ENCODE results near the gene WDR1. TPM values are rescaled to one million over a fixed set of nuclear protein-coding genes. Genes with fewer than 3 reads are reported as not detected.

Gene WDR1
- total and polyA plus RNA-seq, 2 donors (not counting 3 experiments of a cell fraction or from before 2014, with no cell fraction given): 590 to 660 TPM

DNA sequence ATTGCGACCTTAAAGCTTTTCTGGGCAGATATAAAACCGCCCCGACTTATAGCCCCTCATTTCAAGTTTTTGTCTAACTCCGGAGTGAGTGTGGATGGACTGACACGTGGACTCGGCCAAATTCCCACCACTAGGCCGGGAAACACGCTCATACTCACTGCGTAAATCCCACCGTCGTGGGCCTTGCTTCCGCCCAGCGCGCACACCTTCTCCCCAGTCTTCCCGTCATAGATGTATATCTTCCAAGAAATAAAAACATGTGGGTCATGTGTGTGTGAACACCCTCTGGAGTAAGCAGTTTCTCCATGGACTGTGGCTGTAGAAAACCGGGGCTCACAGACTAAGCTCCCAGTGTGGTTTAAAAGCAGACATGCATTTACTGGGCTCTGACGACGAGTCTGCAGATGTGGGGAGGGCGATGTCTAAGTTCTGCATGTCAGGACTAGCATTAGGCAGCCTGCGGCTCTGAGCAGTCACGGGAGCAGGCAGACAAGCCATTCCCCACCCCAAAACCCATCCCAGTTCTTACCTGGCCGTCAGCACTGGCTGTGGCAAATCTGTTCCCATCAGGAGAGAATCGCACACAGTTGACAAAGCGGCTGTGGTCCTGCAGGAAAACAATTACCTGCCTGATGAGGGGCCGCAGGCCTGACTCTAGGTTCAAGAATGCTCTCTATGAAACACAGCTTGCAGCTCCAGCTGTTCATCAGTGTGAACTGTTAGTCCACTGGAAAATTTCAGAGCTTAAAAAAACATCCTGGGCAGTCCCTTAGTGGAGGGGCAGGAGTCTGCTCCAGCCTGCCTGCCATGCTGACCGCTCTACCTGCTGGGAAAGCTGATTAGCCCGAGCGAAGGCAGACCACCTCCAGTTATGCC is 28.2 kb downstream of the WDR1 start:
- Histone ChIP-seq H2AFZ (ENCODE audit: low read depth, low read length) (no peak overlapping the region), H3K9me3 (replicated peaks; ENCODE audit: control insufficient read depth, insufficient read depth, low read length) (no peaks in the 10 kb centered on the region), H3K36me3 (ENCODE audit: control insufficient read depth in 2 of 2, extremely low read depth in 1 of 2, insufficient read depth in 2 of 2, low read length in 2 of 2) (peaks cover 30 to 82% of the 10 kb centered on the region in 2 experiments), H3K4me3 (replicated peaks in 1 of 3; ENCODE audit: insufficient read depth in 1 of 3, low read depth in 1 of 3, low read length in 3 of 3) (no peak overlapping the region), H4K20me1 (replicated peaks; ENCODE audit: control insufficient read depth, extremely low read depth, insufficient read depth, low read length) (no peaks in the 10 kb centered on the region), H3K4me1 (ENCODE audit: control insufficient read depth, extremely low read depth, insufficient read depth, low read length) (peaks cover 33% of the 10 kb centered on the region), H3K79me2 (ENCODE audit: control insufficient read depth, insufficient read depth, low read length) (peaks cover 94% of the 10 kb centered on the region), H3K27me3 (ENCODE audit: control insufficient read depth in 2 of 2, insufficient read depth in 2 of 2, low read length in 2 of 2) (no peaks in the 10 kb centered on the region), H3K9ac (replicated peaks; ENCODE audit: extremely low read depth, insufficient read depth, low read length) (no peak overlapping the region), H3K4me2 (ENCODE audit: insufficient read depth, low read length) (no peak overlapping the region), H3K9me1 (replicated peaks; ENCODE audit: control insufficient read depth, extremely low read depth, insufficient read depth, low read length) (no peaks in the 10 kb centered on the region), H3K27ac (ENCODE audit: insufficient read depth, low read depth, low read length) (peak overlapping the region; percentile 43)
- TF ChIP-seq EZH2 (IDR thresholded peaks at IDR 0.05; ENCODE audit: borderline replicate concordance, low read depth, low read length, severe bottlenecking): no peak
- TF ChIP-seq GATA2 (IDR thresholded peaks at IDR 0.05; ENCODE audit: insufficient read depth, insufficient read length, low read depth, low read length): no peak
- no peak for TF ChIP-seq MYC (IDR thresholded peaks at IDR 0.05; ENCODE audit: low read depth, low read length)
- TSS peak; percentile 13 for BruUV-seq (replicated peaks)
- dilution Hi-C loops (cut with MboI; ENCODE audit: extremely low pct_ligation_motif_present, low sequenced_read_pairs): no loop called here
- ChIA-PET CTCF (interaction anchor here (0.9 to 3.2 kb wide), 11 partner anchors 9 to 69 kb away, joined by 3 to 40 read pairs (median 4); partner anchors contain the start of gene WDR1), POLR2A (interaction anchor here (0.8 to 2.0 kb wide), 2 partner anchors 18 to 29 kb away, joined by 3 to 10 read pairs; partner anchors contain the start of gene WDR1)
- FAIRE-seq (no peak), DNase-seq (ENCODE audit: low read depth, low spot score) (no peak)
- intact Hi-C loops (cut with micrococcal nuclease): loop anchor here (1.0 kb wide), 2 partner anchors 27 to 35 kb away; no protein-coding TSS in a partner anchor

DNA sequence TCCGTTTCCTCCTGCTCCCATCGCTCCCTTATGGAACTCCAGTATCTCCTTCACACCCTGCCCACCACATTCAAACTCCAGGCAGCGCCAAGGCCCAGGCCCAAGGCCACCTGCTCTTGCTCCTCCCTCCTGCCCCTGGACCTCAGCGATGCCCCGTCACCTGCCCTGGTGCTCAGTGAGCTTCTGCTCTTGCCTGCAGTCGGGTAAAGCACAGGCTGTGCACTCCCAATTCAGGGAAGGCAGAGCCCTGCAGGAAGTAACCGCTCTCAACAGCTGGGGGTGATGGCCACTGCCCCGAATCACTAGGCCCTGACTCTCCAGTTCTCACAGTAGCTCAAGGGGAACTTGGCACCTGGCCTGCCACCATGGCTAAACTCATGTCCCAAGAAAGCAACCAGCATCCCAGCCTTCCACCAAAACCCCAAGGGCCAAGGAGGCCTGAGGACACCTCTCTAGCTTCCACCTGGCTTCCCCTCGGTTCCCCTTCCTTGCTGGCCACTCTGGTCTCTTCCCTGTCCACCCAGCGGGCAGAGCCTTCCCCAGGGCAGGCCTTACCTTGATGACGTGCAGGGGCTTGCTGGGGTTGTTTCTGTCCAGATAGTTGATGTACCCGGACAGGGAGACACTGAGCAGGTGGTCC is 29.3 kb downstream of the WDR1 start:
- Histone ChIP-seq H3K9ac (replicated peaks; ENCODE audit: extremely low read depth, insufficient read depth, low read length) (no peak overlapping the region), H3K9me3 (replicated peaks; ENCODE audit: control insufficient read depth, insufficient read depth, low read length) (no peaks in the 10 kb centered on the region), H3K4me2 (ENCODE audit: insufficient read depth, low read length) (no peak overlapping the region), H3K36me3 (ENCODE audit: control insufficient read depth in 2 of 2, extremely low read depth in 1 of 2, insufficient read depth in 2 of 2, low read length in 2 of 2) (peaks cover 37 to 92% of the 10 kb centered on the region in 2 experiments), H2AFZ (ENCODE audit: low read depth, low read length) (no peak overlapping the region), H3K4me1 (ENCODE audit: control insufficient read depth, extremely low read depth, insufficient read depth, low read length) (peaks cover 22% of the 10 kb centered on the region), H3K4me3 (replicated peaks in 1 of 3; ENCODE audit: insufficient read depth in 1 of 3, low read depth in 1 of 3, low read length in 3 of 3) (no peak overlapping the region), H3K27me3 (ENCODE audit: control insufficient read depth in 2 of 2, insufficient read depth in 2 of 2, low read length in 2 of 2) (no peaks in the 10 kb centered on the region), H3K27ac (ENCODE audit: insufficient read depth, low read depth, low read length) (no peak overlapping the region), H3K9me1 (replicated peaks; ENCODE audit: control insufficient read depth, extremely low read depth, insufficient read depth, low read length) (no peaks in the 10 kb centered on the region), H3K79me2 (ENCODE audit: control insufficient read depth, insufficient read depth, low read length) (peaks cover 87% of the 10 kb centered on the region), H4K20me1 (replicated peaks; ENCODE audit: control insufficient read depth, extremely low read depth, insufficient read depth, low read length) (no peaks in the 10 kb centered on the region)
- POLR2A ChIA-PET: no interaction called here
- DNase-seq (ENCODE audit: low read depth, low spot score): no peak
- CTCF ChIA-PET: interaction anchor here (1.0 kb wide), 1 partner anchor 9 kb away, joined by 4 read pairs; no protein-coding TSS in a partner anchor
- TF ChIP-seq, protein P1, sequence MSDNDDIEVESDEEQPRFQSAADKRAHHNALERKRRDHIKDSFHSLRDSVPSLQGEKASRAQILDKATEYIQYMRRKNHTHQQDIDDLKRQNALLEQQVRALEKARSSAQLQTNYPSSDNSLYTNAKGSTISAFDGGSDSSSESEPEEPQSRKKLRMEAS (IDR thresholded peaks at IDR 0.05; ENCODE audit: insufficient read depth, insufficient read length): no peak
- TF ChIP-seq POLR2A (IDR thresholded peaks at IDR 0.05; ENCODE audit: low read depth, low read length): no peak
- TF ChIP-seq JUN (IDR thresholded peaks at IDR 0.05; ENCODE audit: borderline replicate concordance, insufficient read depth, insufficient read length, low read depth): no peak
- TF ChIP-seq MYC (IDR thresholded peaks at IDR 0.05; ENCODE audit: low read depth, low read length): no peak
- TF ChIP-seq POLR2AphosphoS5 (IDR thresholded peaks at IDR 0.05; ENCODE audit: insufficient read depth, low read depth, low read length): no peak
- TF ChIP-seq EZH2 (IDR thresholded peaks at IDR 0.05; ENCODE audit: borderline replicate concordance, low read depth, low read length, severe bottlenecking): no peak
- TF ChIP-seq, protein P2, sequence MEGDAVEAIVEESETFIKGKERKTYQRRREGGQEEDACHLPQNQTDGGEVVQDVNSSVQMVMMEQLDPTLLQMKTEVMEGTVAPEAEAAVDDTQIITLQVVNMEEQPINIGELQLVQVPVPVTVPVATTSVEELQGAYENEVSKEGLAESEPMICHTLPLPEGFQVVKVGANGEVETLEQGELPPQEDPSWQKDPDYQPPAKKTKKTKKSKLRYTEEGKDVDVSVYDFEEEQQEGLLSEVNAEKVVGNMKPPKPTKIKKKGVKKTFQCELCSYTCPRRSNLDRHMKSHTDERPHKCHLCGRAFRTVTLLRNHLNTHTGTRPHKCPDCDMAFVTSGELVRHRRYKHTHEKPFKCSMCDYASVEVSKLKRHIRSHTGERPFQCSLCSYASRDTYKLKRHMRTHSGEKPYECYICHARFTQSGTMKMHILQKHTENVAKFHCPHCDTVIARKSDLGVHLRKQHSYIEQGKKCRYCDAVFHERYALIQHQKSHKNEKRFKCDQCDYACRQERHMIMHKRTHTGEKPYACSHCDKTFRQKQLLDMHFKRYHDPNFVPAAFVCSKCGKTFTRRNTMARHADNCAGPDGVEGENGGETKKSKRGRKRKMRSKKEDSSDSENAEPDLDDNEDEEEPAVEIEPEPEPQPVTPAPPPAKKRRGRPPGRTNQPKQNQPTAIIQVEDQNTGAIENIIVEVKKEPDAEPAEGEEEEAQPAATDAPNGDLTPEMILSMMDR (IDR thresholded peaks at IDR 0.05; ENCODE audit: extremely low read depth in 1 of 2, insufficient read depth in 1 of 2, low read depth in 1 of 2, low read length in 2 of 2): no peak
- TF ChIP-seq FOS (IDR thresholded peaks at IDR 0.05; ENCODE audit: borderline replicate concordance, insufficient read depth, low read length): no peak
- no peak for TF ChIP-seq GATA2 (IDR thresholded peaks at IDR 0.05; ENCODE audit: insufficient read depth, insufficient read length, low read depth, low read length)
- BruUV-seq (replicated peaks): no TSS peak
- no peak for FAIRE-seq
- dilution Hi-C loops (cut with MboI; ENCODE audit: extremely low pct_ligation_motif_present, low sequenced_read_pairs) (no loop called here), intact Hi-C loops (cut with micrococcal nuclease) (no loop called here)
